SK-N-SH treated with all-trans-retinoic acid at 6 μM for 48 hours (cell line): ENCODE data around the gene MARK1.

Experiments
- ATAC-seq: fragments of 200-7000 bp; cut with Tn5 transposase; 3 replicates; pipeline ENCODE4 v1.9.1; 2020; ENCODE audit warnings: mild to moderate bottlenecking, moderate library complexity
- ARNTL ChIP-seq: fragments of 450-650 bp; formaldehyde crosslinking; IDR thresholded peaks from 2 replicates; pipeline ENCODE4 v1.5.0; 2020; ENCODE audit warnings: low read depth, mild to moderate bottlenecking, moderate library complexity, borderline replicate concordance
- BACH2 ChIP-seq: fragments of 250-450 bp; sonication (Bioruptor Pico); IDR thresholded peaks from 2 replicates; pipeline ENCODE4 v1.9.0; 2021; ENCODE audit warnings: mild to moderate bottlenecking, borderline replicate concordance
- CSDC2 ChIP-seq: fragments of 250-450 bp; sonication (Bioruptor Pico); IDR thresholded peaks from 2 replicates; pipeline ENCODE4 v1.5.0; 2020; ENCODE audit warnings: mild to moderate bottlenecking, moderate library complexity
- ESRRG ChIP-seq: fragments of 250-450 bp; sonication (Bioruptor Pico); IDR thresholded peaks from 2 replicates; pipeline ENCODE4 v1.6.1; 2021; ENCODE audit warnings: mild to moderate bottlenecking
- GLIS3 ChIP-seq: fragments of 250-450 bp; sonication (Bioruptor Pico); IDR thresholded peaks from 2 replicates; pipeline ENCODE4 v1.5.0; 2020; ENCODE audit warnings: mild to moderate bottlenecking, moderate library complexity
- ISL1 ChIP-seq: fragments of 250-450 bp; sonication (Bioruptor Pico); IDR thresholded peaks from 2 replicates; pipeline ENCODE4 v2.1.2; 2022; ENCODE audit warnings: mild to moderate bottlenecking, moderate library complexity
- OSR1 ChIP-seq: fragments of 250-450 bp; sonication (Bioruptor Pico); IDR thresholded peaks from 2 replicates; pipeline ENCODE4 v1.8.0; 2022; ENCODE audit warnings: moderate library complexity, mild to moderate bottlenecking, inconsistent platforms
- PPARA ChIP-seq: fragments of 250-450 bp; sonication (Bioruptor Pico); IDR thresholded peaks from 2 replicates; pipeline ENCODE4 v1.5.0; 2020; ENCODE audit warnings: mild to moderate bottlenecking, borderline replicate concordance
- RARB ChIP-seq: fragments of 250-450 bp; sonication (Bioruptor Pico); IDR thresholded peaks from 2 replicates; pipeline ENCODE4 v1.8.0; 2021; ENCODE audit warnings: mild to moderate bottlenecking, moderate library complexity
- SNAI2 ChIP-seq: fragments of 250-450 bp; sonication (Bioruptor Pico); IDR thresholded peaks from 2 replicates; pipeline ENCODE4 v1.5.0; 2020; ENCODE audit warnings: mild to moderate bottlenecking, moderate library complexity
- TCF4 ChIP-seq: fragments of 250-450 bp; sonication (Bioruptor Pico); IDR thresholded peaks from 2 replicates; pipeline ENCODE4 v1.8.0; 2021; ENCODE audit warnings: mild to moderate bottlenecking, moderate library complexity, borderline replicate concordance
- ZC3H10 ChIP-seq: fragments of 250-450 bp; sonication (Bioruptor Pico); IDR thresholded peaks from 2 replicates; pipeline ENCODE4 v1.5.1; 2021; ENCODE audit warnings: mild to moderate bottlenecking, moderate library complexity
- ZFP3 ChIP-seq: fragments of 250-450 bp; sonication (Bioruptor Pico); IDR thresholded peaks from 2 replicates; pipeline ENCODE4 v1.5.0; 2020; ENCODE audit warnings: mild to moderate bottlenecking, moderate library complexity
- ZFP30 ChIP-seq: fragments of 450-650 bp; formaldehyde crosslinking; IDR thresholded peaks from 2 replicates; pipeline ENCODE4 v1.5.0; 2022; ENCODE audit warnings: mild to moderate bottlenecking, moderate library complexity
- ZNF565 ChIP-seq: fragments of 450-650 bp; formaldehyde crosslinking; conservative IDR thresholded peaks from 2 replicates; pipeline ENCODE4 v1.5.0; 2020; ENCODE audit warnings: low read depth, mild to moderate bottlenecking, moderate library complexity
- ZNF8 ChIP-seq: fragments of 450-650 bp; formaldehyde crosslinking; IDR thresholded peaks from 2 replicates; pipeline ENCODE4 v1.5.0; 2020; ENCODE audit warnings: mild to moderate bottlenecking, moderate library complexity
- TF ChIP-seq, protein P1 (sequence below): fragments of 250-450 bp; sonication (Bioruptor Pico); IDR thresholded peaks from 2 replicates; pipeline ENCODE4 v1.8.0; 2021; ENCODE audit warnings: low read depth, mild to moderate bottlenecking, moderate library complexity, borderline replicate concordance
- TF ChIP-seq, protein P2 (sequence below): fragments of 250-450 bp; sonication (Bioruptor Pico); IDR thresholded peaks from 2 replicates; pipeline ENCODE4 v1.5.1; 2021; ENCODE audit warnings: mild to moderate bottlenecking, moderate library complexity
- TF ChIP-seq, protein P3 (sequence below): fragments of 250-450 bp; sonication (Bioruptor Pico); IDR thresholded peaks from 2 replicates; pipeline ENCODE4 v1.8.0; 2020; ENCODE audit warnings: mild to moderate bottlenecking, moderate library complexity, borderline replicate concordance
- TF ChIP-seq, protein P4 (sequence below): fragments of 250-450 bp; sonication (Bioruptor Pico); IDR thresholded peaks from 2 replicates; pipeline ENCODE4 v1.5.1; 2020; ENCODE audit warnings: low read depth, mild to moderate bottlenecking, moderate library complexity

Gene MARK1

DNA sequence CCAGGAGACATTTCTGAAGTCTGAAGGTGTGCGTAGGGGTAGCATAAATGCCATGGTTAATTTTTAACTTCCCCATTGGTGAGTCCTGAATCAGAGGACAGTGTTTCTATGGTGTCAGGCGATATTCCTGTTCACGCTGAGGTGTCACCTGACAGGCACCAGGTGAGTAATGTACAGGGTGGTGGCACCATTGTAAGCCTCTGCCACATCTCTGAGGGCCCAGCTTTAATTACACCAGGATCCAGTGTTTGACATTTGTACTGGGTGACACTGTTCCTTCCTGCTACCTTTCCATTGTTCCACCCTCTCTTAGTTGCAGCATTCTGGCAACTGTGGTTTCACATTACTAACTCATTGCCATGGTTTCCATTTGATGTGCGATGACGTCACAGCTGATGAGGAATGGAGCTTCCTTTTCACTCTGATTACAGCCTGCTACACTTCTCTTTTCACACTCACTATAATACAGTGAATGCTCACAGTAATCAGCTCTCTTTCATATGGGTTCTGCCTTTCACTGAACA, 40.6 kb upstream of the MARK1 start:
- ATAC-seq, result peak; percentile 88

DNA sequence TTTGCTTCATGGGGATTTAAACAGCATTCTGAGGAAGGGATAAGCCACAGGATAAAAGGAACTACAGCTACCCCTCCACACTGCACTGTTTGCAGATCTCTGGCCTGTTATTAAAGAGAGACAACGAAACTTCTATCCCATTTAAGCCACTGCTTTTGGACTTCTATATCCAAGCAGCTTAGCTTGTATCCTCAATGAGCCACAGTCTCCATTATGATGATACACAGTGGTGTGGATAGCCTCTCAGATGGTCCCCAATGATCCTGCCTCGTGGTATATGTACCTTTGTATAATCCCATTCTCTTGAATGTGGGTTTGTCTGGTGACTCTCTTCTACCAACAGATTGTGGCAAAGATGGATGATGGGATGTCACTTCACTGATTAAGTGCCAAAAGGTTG, 36.0 kb upstream of the MARK1 start:
- TF ChIP-seq ZNF565 (CRISPR knock-in tag) (no peak), ARNTL (CRISPR knock-in tag) (no peak), ZFP3 (CRISPR knock-in tag) (no peak), ZFP30 (CRISPR knock-in tag) (no peak), SNAI2 (CRISPR knock-in tag) (no peak), PPARA (CRISPR knock-in tag) (no peak), GLIS3 (CRISPR knock-in tag) (no peak), ISL1 (CRISPR knock-in tag) (no peak), BACH2 (CRISPR knock-in tag) (no peak), ZNF8 (CRISPR knock-in tag) (no peak), ESRRG (CRISPR knock-in tag) (no peak), CSDC2 (CRISPR knock-in tag) (no peak)
- TF ChIP-seq, protein P1, sequence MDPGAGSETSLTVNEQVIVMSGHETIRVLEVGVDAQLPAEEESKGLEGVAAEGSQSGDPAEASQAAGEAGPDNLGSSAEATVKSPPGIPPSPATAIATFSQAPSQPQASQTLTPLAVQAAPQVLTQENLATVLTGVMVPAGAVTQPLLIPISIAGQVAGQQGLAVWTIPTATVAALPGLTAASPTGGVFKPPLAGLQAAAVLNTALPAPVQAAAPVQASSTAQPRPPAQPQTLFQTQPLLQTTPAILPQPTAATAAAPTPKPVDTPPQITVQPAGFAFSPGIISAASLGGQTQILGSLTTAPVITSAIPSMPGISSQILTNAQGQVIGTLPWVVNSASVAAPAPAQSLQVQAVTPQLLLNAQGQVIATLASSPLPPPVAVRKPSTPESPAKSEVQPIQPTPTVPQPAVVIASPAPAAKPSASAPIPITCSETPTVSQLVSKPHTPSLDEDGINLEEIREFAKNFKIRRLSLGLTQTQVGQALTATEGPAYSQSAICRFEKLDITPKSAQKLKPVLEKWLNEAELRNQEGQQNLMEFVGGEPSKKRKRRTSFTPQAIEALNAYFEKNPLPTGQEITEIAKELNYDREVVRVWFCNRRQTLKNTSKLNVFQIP (CRISPR knock-in tag), result no peak
- TF ChIP-seq, protein P2, sequence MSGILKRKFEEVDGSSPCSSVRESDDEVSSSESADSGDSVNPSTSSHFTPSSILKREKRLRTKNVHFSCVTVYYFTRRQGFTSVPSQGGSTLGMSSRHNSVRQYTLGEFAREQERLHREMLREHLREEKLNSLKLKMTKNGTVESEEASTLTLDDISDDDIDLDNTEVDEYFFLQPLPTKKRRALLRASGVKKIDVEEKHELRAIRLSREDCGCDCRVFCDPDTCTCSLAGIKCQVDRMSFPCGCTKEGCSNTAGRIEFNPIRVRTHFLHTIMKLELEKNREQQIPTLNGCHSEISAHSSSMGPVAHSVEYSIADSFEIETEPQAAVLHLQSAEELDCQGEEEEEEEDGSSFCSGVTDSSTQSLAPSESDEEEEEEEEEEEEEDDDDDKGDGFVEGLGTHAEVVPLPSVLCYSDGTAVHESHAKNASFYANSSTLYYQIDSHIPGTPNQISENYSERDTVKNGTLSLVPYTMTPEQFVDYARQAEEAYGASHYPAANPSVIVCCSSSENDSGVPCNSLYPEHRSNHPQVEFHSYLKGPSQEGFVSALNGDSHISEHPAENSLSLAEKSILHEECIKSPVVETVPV (CRISPR knock-in tag), result no peak
- TF ChIP-seq, protein P3, sequence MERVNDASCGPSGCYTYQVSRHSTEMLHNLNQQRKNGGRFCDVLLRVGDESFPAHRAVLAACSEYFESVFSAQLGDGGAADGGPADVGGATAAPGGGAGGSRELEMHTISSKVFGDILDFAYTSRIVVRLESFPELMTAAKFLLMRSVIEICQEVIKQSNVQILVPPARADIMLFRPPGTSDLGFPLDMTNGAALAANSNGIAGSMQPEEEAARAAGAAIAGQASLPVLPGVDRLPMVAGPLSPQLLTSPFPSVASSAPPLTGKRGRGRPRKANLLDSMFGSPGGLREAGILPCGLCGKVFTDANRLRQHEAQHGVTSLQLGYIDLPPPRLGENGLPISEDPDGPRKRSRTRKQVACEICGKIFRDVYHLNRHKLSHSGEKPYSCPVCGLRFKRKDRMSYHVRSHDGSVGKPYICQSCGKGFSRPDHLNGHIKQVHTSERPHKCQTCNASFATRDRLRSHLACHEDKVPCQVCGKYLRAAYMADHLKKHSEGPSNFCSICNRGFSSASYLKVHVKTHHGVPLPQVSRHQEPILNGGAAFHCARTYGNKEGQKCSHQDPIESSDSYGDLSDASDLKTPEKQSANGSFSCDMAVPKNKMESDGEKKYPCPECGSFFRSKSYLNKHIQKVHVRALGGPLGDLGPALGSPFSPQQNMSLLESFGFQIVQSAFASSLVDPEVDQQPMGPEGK (CRISPR knock-in tag), result no peak
- TF ChIP-seq, protein P4, sequence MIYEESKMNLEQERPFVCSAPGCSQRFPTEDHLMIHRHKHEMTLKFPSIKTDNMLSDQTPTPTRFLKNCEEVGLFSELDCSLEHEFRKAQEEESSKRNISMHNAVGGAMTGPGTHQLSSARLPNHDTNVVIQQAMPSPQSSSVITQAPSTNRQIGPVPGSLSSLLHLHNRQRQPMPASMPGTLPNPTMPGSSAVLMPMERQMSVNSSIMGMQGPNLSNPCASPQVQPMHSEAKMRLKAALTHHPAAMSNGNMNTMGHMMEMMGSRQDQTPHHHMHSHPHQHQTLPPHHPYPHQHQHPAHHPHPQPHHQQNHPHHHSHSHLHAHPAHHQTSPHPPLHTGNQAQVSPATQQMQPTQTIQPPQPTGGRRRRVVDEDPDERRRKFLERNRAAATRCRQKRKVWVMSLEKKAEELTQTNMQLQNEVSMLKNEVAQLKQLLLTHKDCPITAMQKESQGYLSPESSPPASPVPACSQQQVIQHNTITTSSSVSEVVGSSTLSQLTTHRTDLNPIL (CRISPR knock-in tag), result no peak
- no peak for ATAC-seq

More for the DNA sequence above, 40.6 kb upstream of the MARK1 start:
- TF ChIP-seq ZFP3 (CRISPR knock-in tag) (no peak), TCF4 (no peak), SNAI2 (CRISPR knock-in tag) (no peak), CSDC2 (CRISPR knock-in tag) (no peak), OSR1 (CRISPR knock-in tag) (no peak), ARNTL (CRISPR knock-in tag) (no peak), ZC3H10 (CRISPR knock-in tag) (no peak), RARB (CRISPR knock-in tag) (no peak), ZFP30 (CRISPR knock-in tag) (no peak), ISL1 (CRISPR knock-in tag) (no peak)
- TF ChIP-seq, protein P2 (CRISPR knock-in tag), result no peak
- TF ChIP-seq, protein P4 (CRISPR knock-in tag), result no peak
